Omental fat pad (tissue), 4 donors: ENCODE data around the gene ETFB. TPM values are rescaled to one million over a fixed set of nuclear protein-coding genes. Genes with fewer than 3 reads are reported as not detected.

ENCODE experiments used
- ATAC-seq: fragments of 150-250 bp; one replicate; pipeline ENCODE4 v1.9.1; 2016; ENCODE audit warnings: mild to moderate bottlenecking, moderate library complexity; ENCODE audit not compliant: low FRiP score
- DNase-seq: peaks from one replicate; pipeline ENCODE4 v3.0.0-alpha.2; 2019; ENCODE audit warnings: low spot score
- CTCF ChIP-seq, 3 donors: fragments of 450-650 bp; IDR thresholded peaks; one replicate each; pipeline ENCODE4 v1.5.1; 2016 to 2017; ENCODE audit warnings: antibody characterized with exemption in 3 of 3, mild to moderate bottlenecking in 3 of 3, moderate library complexity in 2 of 3
- total RNA-seq, 4 donors: library from RNA; depleted of rRNA; stranded (reverse); fragments of >200 nt; gene quantifications; one replicate each; pipeline ENCODE4 v1.1.0, GENCODE V29; 2016

Gene ETFB
- total RNA-seq, 4 donors from 2014 or later: 136 to 251 (median 166) TPM

- ATAC-seq (no peak), DNase-seq (no peak)
- no peak for TF ChIP-seq CTCF (IDR thresholded peaks at IDR 0.05)
Observed at GRCh38 chr19:51301266-51301665, 64.9 kb downstream of the ETFB start.

GRCh38 chr19:51297406-51297805, 68.8 kb downstream of the ETFB start:
- ATAC-seq (no peak), DNase-seq (no peak)
- TF ChIP-seq CTCF (IDR thresholded peaks at IDR 0.05): no peak

- no peak for TF ChIP-seq CTCF (IDR thresholded peaks at IDR 0.05)
- no peak for ATAC-seq
- DNase-seq: no peak
Observed at GRCh38 chr19:51296336-51297093, 69.7 kb downstream of the ETFB start.

- no peak for TF ChIP-seq CTCF (IDR thresholded peaks at IDR 0.05)
- no peak for DNase-seq
- ATAC-seq: no peak
Observed at GRCh38 chr19:51295382-51296126, 70.6 kb downstream of the ETFB start.

Other genes with a start within 250 kb of the ETFB start
- 10 to 100 TPM in 3 of 4 donors, 1 to 10 TPM in 1; 3.5 to 25.0 (median 20.4) TPM for gene SIGLEC9, start 241.5 kb downstream of the ETFB start, total RNA-seq
- 10 to 100 TPM in 1 of 4 donors, 1 to 10 TPM in 3; 1.9 to 10.7 (median 6.3) TPM for gene SIGLEC7, start 224.1 kb downstream of the ETFB start, total RNA-seq
- 10 to 100 TPM in 3 of 4 donors, 1 to 10 TPM in 1; 7.1 to 22.3 (median 18.0) TPM for gene CD33, start 141.3 kb downstream of the ETFB start, total RNA-seq
- gene SIGLECL1, start 115.3 kb downstream of the ETFB start, total RNA-seq: not detected
- 1 to 10 TPM in 3 of 4 donors, not detected in 1; 1.4 to 2.9 (median 1.7) TPM for gene IGLON5, start 54.7 kb downstream of the ETFB start, total RNA-seq
- 1 to 10 TPM in 2 of 4 donors, under 1 TPM in 2; 0.47 to 1.0 (median 0.98) TPM for gene VSIG10L, start 24.2 kb downstream of the ETFB start, total RNA-seq
- gene CLDND2, start 2.6 kb upstream of the ETFB start, total RNA-seq: not detected
- 1 to 10 TPM in 2 of 4 donors, under 1 TPM in 1, not detected in 1; 0.56 to 4.0 (median 2.6) TPM for gene NKG7, start 6.3 kb upstream of the ETFB start, total RNA-seq
- gene LIM2, start 21.6 kb upstream of the ETFB start, total RNA-seq: not detected
- not detected for gene C19orf84, start 24.2 kb upstream of the ETFB start, total RNA-seq
- gene SIGLEC10, start 51.3 kb upstream of the ETFB start, total RNA-seq: 1 to 10 TPM; 1.1 to 3.9 (median 2.8) TPM
- gene SIGLEC8, start 92.1 kb upstream of the ETFB start, total RNA-seq: 1 to 10 TPM in 1 of 4 donors, under 1 TPM in 1, not detected in 2; 0.46 to 1.4 TPM
- not detected for gene CEACAM18, start 112.2 kb upstream of the ETFB start, total RNA-seq
- gene SIGLEC12, start 135.4 kb upstream of the ETFB start, total RNA-seq: 1 to 10 TPM in 2 of 4 donors, not detected in 2; 1.1 TPM
- 1 to 10 TPM in 2 of 4 donors, under 1 TPM in 2; 0.38 to 1.4 (median 1.1) TPM for gene SIGLEC6, start 165.3 kb upstream of the ETFB start, total RNA-seq
- 10 to 100 TPM in 1 of 4 donors, 1 to 10 TPM in 3; 2.2 to 11.5 (median 6.0) TPM for gene ZNF175, start 204.9 kb upstream of the ETFB start, total RNA-seq